ENCODE results near the gene RRH. TPM values are rescaled to one million over a fixed set of nuclear protein-coding genes. Genes with fewer than 3 reads are reported as not detected.

The RRH gene
- total RNA-seq, 1 experiment from 2014 or later: not detected

DNA sequence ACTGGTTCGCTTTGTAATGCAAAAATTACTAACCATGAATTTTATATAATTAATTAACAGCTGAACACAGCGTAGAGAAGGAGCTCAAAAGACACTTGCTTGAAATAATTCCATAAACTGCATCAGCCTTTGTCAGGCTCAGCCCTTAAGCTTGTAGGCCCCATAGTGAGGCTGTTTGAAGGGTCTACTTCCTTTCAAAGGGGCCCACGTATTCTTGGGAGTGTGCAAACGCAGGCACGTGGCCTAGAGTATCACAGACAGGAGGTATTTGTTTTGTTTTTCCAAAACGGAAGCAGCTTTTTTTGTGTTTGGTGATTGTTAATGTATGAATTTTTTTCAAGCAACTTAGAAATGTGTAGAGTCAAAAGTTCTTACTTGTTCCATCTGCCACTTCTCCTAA is 59.3 kb downstream of the RRH start:
- no peak for DNase-seq (ENCODE audit: low read depth)

DNA sequence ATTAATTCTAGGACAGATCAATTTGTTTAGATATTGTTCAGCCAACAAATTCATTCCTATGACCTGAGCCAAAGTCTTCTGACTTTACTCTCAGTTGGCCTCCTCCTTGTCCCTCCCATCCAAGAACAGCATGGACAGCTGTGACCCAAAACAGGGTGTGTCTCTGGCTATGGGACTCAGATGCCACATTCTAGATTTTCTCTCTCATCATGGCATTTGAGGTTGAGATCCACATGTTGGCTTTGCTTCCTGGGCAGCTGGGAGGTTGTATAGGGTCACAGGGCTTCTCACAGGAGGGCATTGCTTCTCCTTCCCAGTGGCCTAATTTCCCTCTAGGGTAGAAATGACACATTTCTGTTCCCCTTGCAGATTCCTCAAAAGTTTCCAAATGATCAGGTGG is 62.3 kb downstream of the RRH start:
- peak; percentile 7 for DNase-seq (ENCODE audit: low read depth)

Other genes with a start within 250 kb of the RRH start
- 29.6 and 33.0 TPM in 2 replicates for gene CASP6, start 124.5 kb upstream of the RRH start, total RNA-seq (2014; rRNA removed)
- gene PLA2G12A, start 97.9 kb upstream of the RRH start, total RNA-seq (2014; rRNA removed): 12.5 and 15.2 TPM in 2 replicates
- gene CFI, start 26.0 kb upstream of the RRH start, total RNA-seq (2014; rRNA removed): 0.83 and 0.98 TPM in 2 replicates
- 10.5 and 15.5 TPM in 2 replicates for gene GAR1, start 12.2 kb upstream of the RRH start, total RNA-seq (2014; rRNA removed)
- gene LRIT3, start 20.1 kb downstream of the RRH start, total RNA-seq (2014; rRNA removed): not detected in 2 replicates
- gene EGF, start 84.9 kb downstream of the RRH start, total RNA-seq (2014; rRNA removed): 0.86 and 2.6 TPM in 2 replicates

All from LHCN-M2 (cell line).